Activated CD8-positive, alpha-beta T cell treated with anti-CD3 and anti-CD28 coated beads for 36 hours (primary cell): Measurements from ENCODE around the gene MDC1. TPM values are rescaled to one million over a fixed set of nuclear protein-coding genes. Genes with fewer than 3 reads are reported as not detected.

Source experiments
- ATAC-seq: fragments of 200-7000 bp; cut with Tn5 transposase; one replicate; pipeline ENCODE4 v1.10.0; 2021; ENCODE audit warnings: mild to moderate bottlenecking, moderate library complexity
- CTCF ChIA-PET: fragments of 350-600 bp; sonication (Branson Sonifier 250); formaldehyde crosslinking; loops from one replicate; lab custom pipeline; 2021; ENCODE audit warnings: antibody characterized with exemption; lab: Charles Lee
- POLR2A ChIA-PET: fragments of 350-600 bp; sonication (Branson Sonifier 250); formaldehyde crosslinking; loops from one replicate; lab custom pipeline; 2021; ENCODE audit warnings: antibody characterized with exemption; lab: Charles Lee
- DNase-seq: peaks from one replicate; pipeline ENCODE4 v3.0.0-alpha.2; 2020
- H3K27ac Mint-ChIP-seq: one replicate; pipeline ENCODE4 v1.8.0; 2021; ENCODE audit warnings: mild to moderate bottlenecking, mixed read lengths
- H3K27me3 Mint-ChIP-seq: one replicate; pipeline ENCODE4 v1.8.0; 2021; ENCODE audit warnings: mixed read lengths
- H3K36me3 Mint-ChIP-seq: one replicate; pipeline ENCODE4 v1.8.0; 2021; ENCODE audit warnings: low read depth, mixed read lengths
- H3K4me1 Mint-ChIP-seq: one replicate; pipeline ENCODE4 v1.8.0; 2021; ENCODE audit warnings: low read depth, mixed read lengths
- H3K4me3 Mint-ChIP-seq: one replicate; pipeline ENCODE4 v1.8.0; 2021; ENCODE audit warnings: mild to moderate bottlenecking, moderate library complexity, mixed read lengths
- H3K9me3 Mint-ChIP-seq: one replicate; pipeline ENCODE4 v1.8.0; 2021; ENCODE audit warnings: mixed read lengths
- intact Hi-C: fragments of 100-400 bp; cut with micrococcal nuclease; formaldehyde crosslinking; loops from one replicate; pipeline ENCODE4 v1.10.0; 2022
- total RNA-seq, 2 experiments: library from RNA; stranded (reverse); gene quantifications; one replicate each; pipeline ENCODE4 v1.2.3, GENCODE V29; 2021
- TF ChIP-seq, protein P1 (sequence below): fragments of 200-600 bp; IDR thresholded peaks from one replicate; pipeline ENCODE4 v1.8.0; 2022; ENCODE audit warnings: antibody characterized with exemption, mild to moderate bottlenecking

The MDC1 gene
- total RNA-seq, 2 experiments from 2014 or later = 80.4 to 90.7 TPM

DNA sequence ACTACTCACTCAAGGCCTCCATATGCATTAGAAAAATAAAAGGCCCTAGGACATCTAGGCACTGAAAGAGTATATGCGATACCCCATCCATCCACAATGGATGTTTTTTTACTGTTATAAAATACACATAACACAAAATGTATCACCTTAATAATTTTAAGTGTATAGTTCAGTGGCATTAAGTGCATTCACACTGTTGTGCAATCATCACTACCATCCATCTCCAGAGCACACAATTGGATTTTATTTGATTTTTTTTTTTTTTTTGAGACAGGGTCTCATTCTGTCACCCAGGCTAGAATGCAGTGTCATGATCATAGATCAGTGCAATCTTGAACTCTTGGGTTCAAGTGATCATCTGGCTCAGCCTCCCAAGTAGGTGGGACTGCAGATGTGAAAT lies 2.8 kb downstream of the MDC1 start:
- H3K9me3 Mint-ChIP-seq = no peaks in the 10 kb centered on the region
- CTCF ChIA-PET = interaction anchor here (0.6 to 0.7 kb wide), 2 partner anchors 9 to 35 kb away, joined by 3 read pairs; no protein-coding TSS in a partner anchor
- peaks cover 67% of the 10 kb centered on the region for H3K36me3 Mint-ChIP-seq
- intact Hi-C loops = no loop called here
- TF ChIP-seq, protein P1, sequence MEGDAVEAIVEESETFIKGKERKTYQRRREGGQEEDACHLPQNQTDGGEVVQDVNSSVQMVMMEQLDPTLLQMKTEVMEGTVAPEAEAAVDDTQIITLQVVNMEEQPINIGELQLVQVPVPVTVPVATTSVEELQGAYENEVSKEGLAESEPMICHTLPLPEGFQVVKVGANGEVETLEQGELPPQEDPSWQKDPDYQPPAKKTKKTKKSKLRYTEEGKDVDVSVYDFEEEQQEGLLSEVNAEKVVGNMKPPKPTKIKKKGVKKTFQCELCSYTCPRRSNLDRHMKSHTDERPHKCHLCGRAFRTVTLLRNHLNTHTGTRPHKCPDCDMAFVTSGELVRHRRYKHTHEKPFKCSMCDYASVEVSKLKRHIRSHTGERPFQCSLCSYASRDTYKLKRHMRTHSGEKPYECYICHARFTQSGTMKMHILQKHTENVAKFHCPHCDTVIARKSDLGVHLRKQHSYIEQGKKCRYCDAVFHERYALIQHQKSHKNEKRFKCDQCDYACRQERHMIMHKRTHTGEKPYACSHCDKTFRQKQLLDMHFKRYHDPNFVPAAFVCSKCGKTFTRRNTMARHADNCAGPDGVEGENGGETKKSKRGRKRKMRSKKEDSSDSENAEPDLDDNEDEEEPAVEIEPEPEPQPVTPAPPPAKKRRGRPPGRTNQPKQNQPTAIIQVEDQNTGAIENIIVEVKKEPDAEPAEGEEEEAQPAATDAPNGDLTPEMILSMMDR = no peak
- no peaks in the 10 kb centered on the region for H3K27me3 Mint-ChIP-seq
- ATAC-seq (no peak), DNase-seq (no peak)
- H3K27ac Mint-ChIP-seq = no peak overlapping the region
- H3K4me3 Mint-ChIP-seq = no peak overlapping the region
- POLR2A ChIA-PET = interaction anchor here (22.1 kb wide), 1 partner anchor 36 kb away, joined by 500 read pairs; the partner anchor contains the start of gene DHX16
- H3K4me1 Mint-ChIP-seq = peaks cover 41% of the 10 kb centered on the region

DNA sequence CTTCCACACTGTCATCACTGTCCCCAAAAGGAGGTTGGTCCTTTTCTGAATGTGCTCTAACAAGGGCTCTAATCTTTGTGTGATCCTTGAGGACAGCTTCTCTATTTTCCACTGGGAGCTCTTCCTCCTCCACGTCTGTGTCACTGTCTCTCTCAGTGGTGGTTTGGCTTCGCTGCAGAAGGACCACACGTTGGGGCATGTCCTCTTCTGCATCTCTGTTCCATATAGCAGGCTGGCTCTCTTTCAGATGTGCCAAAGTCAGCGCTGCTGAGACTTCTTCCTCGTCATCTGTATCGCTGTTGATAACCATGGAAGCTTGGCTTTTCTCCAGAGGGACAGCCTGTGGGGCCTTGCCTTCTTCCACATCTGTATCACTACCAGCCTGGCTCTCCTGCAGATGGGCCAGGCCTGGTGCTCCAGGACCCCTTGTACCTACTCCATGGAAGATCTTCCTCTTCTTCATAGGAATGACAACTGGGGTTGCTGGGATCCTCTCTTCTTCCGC lies 4.6 kb downstream of the MDC1 start:
- DNase-seq (no peak), ATAC-seq (no peak)
- intact Hi-C loops = no loop called here
- H3K4me1 Mint-ChIP-seq = peaks cover 31% of the 10 kb centered on the region
- CTCF ChIA-PET = interaction anchor here (1.8 to 3.7 kb wide), 2 partner anchors 33 to 40 kb away, joined by 5 to 14 read pairs; partner anchors contain the start of gene DHX16
- no peak overlapping the region for H3K4me3 Mint-ChIP-seq
- no peaks in the 10 kb centered on the region for H3K9me3 Mint-ChIP-seq
- H3K27ac Mint-ChIP-seq = peak overlapping the region; percentile 75
- TF ChIP-seq, protein P1 = no peak
- no peaks in the 10 kb centered on the region for H3K27me3 Mint-ChIP-seq
- peaks cover 74% of the 10 kb centered on the region for H3K36me3 Mint-ChIP-seq
- POLR2A ChIA-PET = interaction anchor here (0.9 to 22.1 kb wide), 10 partner anchors 9 to 97 kb away, joined by 3 to 500 read pairs (median 4); partner anchors contain the start of gene DHX16

DNA sequence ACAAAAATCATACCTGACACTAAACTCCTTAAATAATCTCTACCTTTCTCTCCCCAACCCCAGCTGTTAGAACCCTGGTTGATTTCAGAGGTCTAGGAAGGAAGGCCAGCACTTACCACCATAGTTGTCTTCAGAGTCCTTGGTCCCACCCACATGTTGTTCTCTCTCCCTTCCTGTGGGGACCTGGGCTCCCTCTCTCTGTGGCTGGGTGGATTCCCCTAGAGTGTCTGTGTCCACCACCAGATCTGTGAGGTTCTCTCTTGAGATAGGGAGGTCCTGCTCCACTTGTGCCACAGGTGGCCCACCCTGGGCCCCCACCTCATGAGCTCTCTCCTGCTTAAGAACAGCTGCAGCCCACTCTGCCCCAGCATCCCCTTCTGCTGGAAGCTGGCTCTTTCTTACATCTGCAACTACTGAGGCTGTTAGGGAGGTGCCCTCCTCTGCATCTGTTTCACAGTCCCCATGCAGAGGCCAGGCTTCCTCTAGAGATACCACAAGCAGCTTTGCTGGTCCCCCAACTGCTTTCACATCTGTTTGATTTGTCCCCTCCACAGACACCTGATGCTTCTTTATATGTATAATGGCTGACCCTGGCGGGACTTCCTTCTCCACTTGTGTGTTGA lies 5.2 kb downstream of the MDC1 start:
- ChIA-PET CTCF (interaction anchor here (1.8 to 3.7 kb wide), 2 partner anchors 33 to 40 kb away, joined by 5 to 14 read pairs; partner anchors contain the start of gene DHX16), POLR2A (interaction anchor here (0.9 to 22.1 kb wide), 9 partner anchors 10 to 97 kb away, joined by 3 to 500 read pairs (median 4); partner anchors contain the start of gene DHX16)
- H3K4me1 Mint-ChIP-seq = peaks cover 31% of the 10 kb centered on the region
- DNase-seq = no peak
- no peaks in the 10 kb centered on the region for H3K9me3 Mint-ChIP-seq
- intact Hi-C loops = no loop called here
- ATAC-seq = peak; percentile 61
- H3K27ac Mint-ChIP-seq = peak overlapping the region; percentile 75
- H3K4me3 Mint-ChIP-seq = no peak overlapping the region
- TF ChIP-seq, protein P1 = no peak
- peaks cover 76% of the 10 kb centered on the region for H3K36me3 Mint-ChIP-seq
- no peaks in the 10 kb centered on the region for H3K27me3 Mint-ChIP-seq

DNA sequence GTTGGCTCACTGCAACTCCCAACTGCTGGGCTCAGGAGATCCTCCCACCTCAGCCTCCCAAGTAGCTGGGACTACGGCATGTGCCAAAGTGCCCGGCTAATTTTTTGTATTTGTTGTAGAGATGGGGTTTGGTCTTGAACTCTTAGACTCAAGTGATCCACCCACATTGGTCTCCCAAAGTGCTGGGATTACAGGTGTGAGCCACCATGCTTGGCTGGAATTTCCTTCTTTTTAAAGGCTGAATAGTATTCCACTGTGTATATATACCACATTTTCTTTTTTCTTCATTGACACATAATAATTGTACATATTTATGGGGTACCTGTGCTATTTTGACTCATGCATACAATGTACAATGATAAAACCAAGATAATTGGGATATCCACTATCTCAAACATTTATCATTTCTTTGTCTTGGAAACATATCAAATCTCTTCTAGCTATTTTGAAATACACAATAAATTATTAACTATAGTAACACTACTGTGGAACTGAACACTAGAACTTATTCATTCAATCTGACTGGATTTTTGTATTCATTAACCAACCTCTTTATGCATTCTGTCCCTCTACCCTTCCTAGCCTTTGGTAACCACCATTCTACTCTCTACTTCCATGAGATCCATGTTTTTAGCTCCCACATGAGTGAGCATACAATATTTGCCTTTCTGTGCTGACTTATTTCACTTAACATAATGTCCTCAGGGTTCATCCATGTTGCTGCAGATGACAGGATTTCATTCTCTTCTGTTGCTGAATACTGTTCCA lies 7.8 kb downstream of the MDC1 start:
- Mint-ChIP-seq H3K27ac (no peak overlapping the region), H3K36me3 (peaks cover 72% of the 10 kb centered on the region), H3K9me3 (no peaks in the 10 kb centered on the region), H3K4me3 (no peak overlapping the region), H3K4me1 (peaks cover 15% of the 10 kb centered on the region), H3K27me3 (no peaks in the 10 kb centered on the region)
- ATAC-seq (no peak), DNase-seq (no peak)
- TF ChIP-seq, protein P1 = no peak
- CTCF ChIA-PET = interaction anchor here (0.8 to 3.7 kb wide), 3 partner anchors 14 to 169 kb away, joined by 3 to 14 read pairs (median 3); no protein-coding TSS in a partner anchor
- POLR2A ChIA-PET = no interaction called here
- intact Hi-C loops = no loop called here
